Raji (cell line): ENCODE measurements around the gene SRSF7.
A peak's percentile ranks its signal among the peaks of the same experiment; 100 is the strongest.

ENCODE experiments used
- POLR2A ChIP-seq: IDR thresholded peaks from 2 replicates; pipeline ENCODE4 v1.6.1; 2011; ENCODE audit warnings: low read depth, low read length, control low read depth; ENCODE audit not compliant: insufficient read depth

SRSF7 gene

DNA sequence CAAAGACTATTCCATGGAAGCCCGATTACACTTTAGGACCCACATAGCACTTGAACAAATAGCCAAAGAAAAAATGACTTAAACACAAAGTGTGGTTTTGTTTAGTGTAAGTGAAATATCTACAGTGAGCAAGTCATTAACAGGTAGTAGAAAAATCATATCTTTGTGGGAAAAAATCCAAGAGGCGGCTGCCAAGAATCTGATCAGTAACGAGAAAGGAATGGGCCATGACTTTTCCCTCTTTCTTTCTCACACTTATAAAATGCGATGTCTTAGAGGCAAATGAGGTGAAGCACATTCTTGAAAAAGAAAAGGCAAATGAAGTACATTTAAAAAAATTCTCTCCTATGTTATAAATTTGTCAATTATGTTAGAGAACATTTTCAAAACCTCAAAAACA, 14.0 kb upstream of the SRSF7 start:
- no peak for TF ChIP-seq POLR2A

DNA sequence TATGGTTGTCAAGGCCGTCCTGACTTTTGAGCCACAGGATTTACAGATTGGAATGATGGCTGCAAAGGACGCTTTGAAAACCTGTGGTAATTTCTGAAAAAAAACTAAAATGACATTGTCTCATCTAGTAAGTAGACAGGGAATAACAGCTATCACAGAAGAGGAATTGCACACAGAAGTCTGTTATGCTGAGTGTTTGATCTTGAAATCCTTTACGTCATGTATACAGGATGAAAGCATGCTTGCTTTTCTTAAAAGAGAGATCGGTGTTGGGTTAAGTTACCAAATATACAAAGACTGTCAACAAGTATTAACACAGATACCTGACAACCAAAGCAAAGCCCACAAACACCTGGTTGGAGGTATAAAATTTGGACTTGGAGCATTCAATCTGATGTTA, 12.6 kb upstream of the SRSF7 start:
- TF ChIP-seq POLR2A = no peak

DNA sequence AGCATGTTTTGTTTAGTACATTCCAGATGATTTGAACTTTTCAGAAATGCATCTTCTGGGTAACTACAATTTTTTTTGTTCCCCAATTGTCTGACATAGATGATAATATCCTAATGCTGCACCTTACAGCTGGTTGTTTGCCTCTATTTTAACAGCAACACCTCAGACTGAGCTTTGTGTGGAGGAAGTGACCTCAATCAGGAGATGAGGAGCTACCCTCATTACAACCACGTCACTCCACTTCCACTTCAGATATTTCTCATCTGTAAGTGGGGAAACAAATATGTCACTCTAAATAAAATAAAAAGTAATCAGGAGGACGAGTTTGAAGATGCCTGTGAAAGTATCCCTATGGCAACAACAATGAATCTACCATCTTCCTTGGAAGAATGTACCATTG, 12.1 kb upstream of the SRSF7 start:
- no peak for TF ChIP-seq POLR2A

DNA sequence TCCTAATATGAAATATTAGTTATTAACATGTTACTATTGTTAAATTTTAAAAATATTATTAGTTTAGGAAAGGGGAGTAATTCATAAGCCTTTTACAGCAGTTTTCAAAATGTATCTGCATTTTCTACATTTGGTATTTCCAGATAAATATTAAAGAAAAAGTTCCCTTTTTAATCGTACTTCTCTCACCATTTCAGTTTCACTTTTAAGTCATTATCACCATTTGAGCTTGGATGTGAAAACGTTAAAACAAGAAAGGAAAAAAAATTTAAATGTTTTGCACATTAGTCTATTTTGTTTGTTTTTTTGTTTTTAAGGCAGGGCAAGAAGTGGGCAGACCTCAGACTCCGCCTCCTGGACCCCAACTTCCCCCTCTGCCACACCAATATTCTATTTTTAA, 3.3 kb upstream of the SRSF7 start:
- TF ChIP-seq POLR2A = no peak

DNA sequence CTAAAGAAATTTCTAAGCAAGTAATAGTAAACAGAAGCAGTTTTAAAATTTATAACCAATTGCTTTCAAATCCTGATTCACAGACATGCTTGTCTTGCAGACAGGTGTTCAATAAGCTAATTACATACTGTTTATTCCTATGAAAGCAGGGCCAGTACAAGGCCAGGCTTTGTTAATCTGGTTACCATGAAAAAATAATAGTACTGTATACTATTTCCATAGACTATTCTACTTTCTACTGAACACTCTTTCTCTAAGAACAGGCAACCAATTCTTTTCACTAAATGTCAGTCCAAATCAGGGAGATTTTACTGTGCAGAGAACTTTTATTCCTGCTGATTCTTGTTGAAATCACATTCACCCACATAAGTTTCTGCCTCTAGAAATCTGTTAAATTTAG, 2.9 kb upstream of the SRSF7 start:
- TF ChIP-seq POLR2A = no peak

DNA sequence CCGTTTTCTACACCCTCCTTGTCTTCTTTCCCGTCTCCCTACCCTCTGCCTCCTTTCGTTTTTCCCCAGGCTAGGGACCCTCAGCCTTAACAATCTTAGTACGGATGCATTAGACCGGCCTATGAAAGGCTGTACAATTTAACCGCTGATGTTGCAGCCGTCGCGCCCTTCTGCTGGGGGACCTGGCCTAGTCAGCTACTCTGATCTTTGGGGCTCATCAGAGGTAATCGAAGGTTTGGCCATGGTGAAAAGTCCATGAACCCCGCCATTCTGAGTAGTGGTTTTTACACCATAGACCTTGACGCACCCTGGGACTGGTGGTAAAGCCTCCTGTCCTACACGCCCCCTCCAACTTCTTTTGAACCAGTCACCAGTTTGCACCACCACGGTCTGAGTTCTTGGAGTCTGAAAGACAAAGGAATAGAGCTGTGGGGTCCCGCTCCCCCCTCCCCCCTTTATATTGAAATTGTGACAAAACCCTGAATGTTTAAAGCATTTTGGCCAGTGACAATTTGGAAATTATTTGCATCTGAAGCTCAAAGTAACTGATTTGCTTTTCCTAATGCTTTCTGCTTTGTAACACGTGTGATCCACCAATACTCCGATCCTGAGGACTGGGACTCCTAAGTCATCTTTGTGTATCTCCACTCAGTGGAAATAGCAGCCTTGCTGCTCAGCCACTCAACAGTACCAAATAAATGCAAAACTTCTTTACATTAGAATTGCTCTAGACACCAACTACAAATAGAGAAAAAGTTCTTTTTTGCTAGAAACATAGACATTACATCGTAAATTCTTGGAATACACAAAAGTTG, 642 bp upstream of the SRSF7 start:
- TF ChIP-seq POLR2A = no peak

DNA sequence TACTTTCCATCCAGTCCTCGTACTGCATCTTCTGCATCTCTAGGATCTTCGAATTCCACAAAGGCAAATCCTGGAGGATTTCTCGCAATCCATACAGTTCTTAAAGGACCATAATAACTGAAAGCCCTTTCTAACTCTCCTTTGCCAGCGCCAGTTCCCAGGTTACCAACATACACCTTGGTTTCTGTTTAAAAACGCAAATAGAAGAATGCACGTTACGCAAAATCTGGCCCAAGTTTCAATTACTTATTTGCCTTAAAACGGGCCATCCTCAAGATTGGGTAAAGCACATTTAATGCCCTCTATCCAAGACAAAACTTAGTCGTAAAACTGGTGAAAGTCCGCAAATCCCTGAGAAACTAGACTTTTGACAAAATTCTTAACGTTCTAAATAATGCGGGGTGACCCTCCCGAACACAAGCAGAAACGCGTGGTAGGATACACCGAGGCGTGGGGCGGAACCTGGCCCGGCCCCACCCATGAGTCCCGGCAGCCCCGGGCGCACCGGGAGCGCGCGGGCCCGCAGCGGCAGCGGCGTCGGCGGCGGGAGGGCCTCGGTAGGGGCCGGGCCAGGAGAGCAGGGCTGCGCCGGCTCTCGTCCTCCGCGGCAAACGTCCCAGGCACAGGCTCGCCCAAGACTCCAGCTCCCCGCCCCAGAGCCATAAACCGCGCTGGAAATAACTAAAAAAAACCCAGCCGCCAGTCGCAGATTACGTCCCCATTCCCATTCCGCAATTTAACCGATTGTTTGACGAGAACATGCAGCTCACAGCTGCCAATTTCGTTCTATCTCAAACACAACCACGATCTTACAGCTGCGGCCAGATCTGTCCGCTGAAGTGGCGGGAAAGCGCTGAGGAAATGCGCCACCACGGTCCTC, 910 bp downstream of the SRSF7 start:
- TF ChIP-seq POLR2A = peak; percentile 36; the same call in 1 of the 2 replicates

DNA sequence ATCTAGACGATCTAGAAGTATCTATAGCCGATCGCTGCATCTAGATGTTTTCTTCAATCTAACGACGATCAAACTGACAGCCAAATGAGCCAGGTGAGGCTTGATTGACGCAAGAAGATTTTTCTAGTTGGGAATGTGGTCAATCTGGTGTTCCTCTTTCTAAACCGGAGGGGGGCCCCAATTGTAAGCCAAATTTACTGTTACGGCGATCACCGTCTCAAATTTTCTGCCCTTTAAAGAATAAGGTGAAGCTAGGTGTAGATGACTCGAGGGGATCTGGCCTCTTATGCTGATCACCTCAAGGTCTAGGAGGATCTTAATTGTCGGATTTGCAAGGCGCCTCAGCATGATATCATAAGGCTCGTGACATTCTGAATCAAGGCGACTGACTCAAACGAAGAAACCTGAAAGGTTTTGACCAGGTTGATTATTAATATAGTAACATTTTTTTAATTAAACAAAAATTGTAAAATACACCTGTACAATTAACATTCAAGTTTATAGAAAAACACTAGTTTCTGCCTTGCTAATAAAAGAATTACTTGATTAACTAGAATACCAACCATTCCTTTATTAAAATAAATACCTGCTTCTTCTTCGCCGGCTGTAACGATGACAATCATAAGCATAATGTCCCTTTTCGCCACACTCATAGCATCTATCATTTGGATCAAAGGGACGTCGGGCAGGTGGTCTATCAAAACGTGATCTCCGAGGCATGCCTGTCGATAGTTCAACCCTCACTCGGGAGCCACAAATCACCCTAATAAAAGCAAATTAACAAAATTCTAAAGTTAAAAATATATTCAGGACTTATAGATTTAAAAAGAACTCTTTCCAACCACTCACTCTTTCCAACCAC, 2.0 kb downstream of the SRSF7 start:
- no peak for TF ChIP-seq POLR2A

DNA sequence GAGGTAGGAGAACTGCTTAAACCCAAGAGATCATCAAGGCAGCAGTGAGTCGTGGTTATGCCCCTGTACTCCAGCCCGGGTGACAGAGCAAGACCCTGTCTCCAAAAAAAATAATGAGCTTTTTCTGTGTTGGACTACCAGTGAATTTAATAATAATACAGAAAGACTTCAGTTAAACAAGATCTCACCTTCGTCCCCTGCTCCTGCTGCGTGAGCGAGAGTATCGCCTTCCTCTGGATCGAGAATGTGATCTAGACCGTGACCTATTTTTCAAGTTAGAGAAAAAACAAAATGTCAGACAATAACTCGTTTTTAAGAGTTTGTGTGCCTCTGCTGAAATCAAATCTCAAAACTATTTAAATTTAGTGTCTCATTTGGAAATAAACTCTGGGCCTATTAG, 2.8 kb downstream of the SRSF7 start:
- TF ChIP-seq POLR2A = no peak

DNA sequence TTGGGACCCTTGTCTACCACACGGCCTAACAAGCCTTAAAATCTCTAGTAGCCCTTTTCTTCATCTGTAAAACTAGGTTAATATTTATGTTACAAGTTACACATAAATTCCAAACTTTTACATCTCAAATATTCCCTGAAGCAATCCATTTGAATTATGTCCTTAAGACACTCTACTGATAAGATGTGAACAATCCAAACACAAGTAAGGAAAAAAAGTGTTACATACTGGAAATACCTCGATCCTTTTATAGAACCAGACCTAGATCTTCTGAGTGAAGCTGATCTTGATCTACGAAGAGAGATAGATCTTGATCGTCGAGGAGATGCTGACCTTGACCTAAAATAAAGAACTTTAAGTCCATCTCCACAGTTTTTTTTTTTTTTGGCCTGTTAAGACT, 3.3 kb downstream of the SRSF7 start:
- no peak for TF ChIP-seq POLR2A

DNA sequence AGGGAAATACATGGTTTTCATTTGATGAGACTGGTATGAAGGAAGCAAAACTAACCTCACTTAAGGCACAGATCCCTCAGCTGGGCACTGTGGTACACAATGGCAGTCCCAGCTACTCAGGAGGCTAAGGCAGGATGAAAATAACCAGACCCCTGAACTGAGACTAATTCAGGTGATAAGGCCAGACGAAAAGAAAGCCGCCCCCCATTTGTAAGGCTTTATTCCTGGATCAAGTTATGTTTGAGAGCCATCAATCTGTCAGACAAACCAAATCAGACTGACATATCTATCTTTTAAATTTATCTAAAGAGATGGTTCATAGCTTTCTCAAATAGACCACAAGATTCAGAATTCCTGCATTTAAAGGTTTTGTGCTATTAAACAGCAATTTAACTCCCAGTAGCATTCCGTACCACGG, 4.1 kb downstream of the SRSF7 start:
- TF ChIP-seq POLR2A = no peak

DNA sequence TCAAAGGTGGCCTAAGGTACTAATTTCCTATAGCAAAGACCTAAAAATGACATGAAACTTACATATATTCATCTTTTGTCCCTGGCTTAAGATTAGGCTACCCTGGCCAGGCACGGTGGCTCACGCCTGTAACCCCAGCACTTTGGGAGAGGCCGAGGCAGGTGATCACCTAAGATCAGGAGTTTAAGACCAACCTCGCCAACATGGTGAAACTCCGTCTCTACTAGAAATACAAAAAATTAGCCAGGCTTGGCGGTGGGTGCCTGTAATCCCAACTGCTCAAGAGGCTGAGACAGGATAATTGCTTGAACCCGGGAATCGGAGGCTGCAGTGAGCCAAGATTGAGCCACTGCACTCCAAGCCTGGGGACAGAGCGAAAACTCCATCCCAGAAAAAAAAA, 5.9 kb downstream of the SRSF7 start:
- no peak for TF ChIP-seq POLR2A

DNA sequence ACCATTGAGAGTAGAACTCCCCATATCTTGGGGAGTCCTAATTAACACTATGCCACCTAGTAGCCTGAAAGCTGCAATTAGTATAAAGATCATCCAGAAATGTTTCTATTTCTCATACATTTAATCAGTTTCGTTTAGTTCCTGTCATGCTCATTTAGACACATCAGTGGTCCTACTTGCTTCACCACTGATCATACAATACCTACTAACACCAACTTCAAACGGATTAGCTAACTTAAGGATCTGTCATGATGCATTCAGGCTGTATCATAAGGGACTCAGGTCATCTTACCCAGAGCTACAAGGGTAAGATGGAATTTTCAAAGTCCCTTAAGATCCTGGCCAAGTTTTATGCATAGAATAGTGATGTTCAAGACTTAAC, 6.8 kb downstream of the SRSF7 start:
- TF ChIP-seq POLR2A = no peak

DNA sequence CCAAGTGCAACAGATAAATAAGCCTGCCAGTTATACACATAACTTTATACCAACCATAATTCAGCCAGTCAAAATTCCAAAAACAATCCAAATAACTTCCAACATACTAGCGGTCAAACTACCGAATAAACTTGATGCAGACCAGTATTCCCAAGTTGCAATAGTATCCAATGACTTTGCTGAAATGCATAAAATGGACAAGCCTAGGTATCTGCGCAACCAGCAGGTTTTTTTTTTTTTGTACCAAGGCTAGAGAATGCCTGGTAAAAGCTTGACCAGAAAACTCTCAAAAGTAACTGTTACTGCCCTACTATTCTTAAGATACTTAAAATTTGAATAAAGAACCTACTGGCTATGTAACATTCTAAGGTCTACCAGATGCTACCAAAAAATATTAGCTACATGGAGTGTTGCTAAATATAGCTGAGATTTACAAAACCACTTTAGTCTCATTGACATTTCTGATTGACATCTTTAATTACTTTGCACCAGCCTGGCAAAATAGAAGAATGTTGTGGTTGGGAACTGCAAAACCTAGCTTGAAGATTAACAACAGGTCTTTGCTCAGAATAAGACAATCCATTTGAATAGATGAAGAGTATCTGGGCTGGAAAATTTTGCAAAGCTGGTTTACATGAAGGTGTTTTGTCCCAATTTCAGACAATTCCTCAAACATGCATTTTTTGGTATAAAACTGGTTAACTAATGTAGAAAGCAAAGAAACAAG, 7.3 kb downstream of the SRSF7 start:
- TF ChIP-seq POLR2A = no peak
